ENCODE data around the gene RIMS4.

The RIMS4 gene

GRCh38 chr20:44810391-44811149 is at the start of gene RIMS4:
Gene RIMS4 (minus strand): TSS chr20:44810546. CDS start chr20:44810271, 275 bp downstream.
- no peak for DNase-seq

- no peak for DNase-seq
These were observed 48.4 kb upstream of the RIMS4 start for GRCh38 chr20:44858606-44859360.

GRCh38 chr20:44856856-44857448 is 46.6 kb upstream of the RIMS4 start:
- DNase-seq, result no peak

GRCh38 chr20:44856442-44856841 is 46.1 kb upstream of the RIMS4 start:
- DNase-seq, result no peak

DNA sequence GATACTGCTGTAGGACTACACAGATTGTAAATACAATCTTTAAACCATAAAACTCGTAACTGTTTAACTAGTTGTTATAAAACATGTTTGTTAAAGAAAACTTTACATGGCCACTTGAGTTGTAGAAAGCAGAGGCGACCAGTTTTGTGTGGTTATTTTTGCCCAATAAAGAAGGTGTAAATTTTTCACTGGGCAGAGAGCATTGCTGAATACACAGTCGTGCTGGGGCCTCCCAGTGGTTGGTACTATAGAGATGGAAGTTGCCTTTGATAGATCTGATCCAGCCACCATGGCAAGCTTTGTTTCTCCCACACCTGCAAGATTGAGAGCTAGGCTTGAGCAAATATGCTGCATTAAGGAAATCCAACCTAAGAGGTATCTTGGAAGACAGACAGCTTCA is 41.2 kb upstream of the RIMS4 start:
- no peak for DNase-seq

GRCh38 chr20:44850837-44851236 is 40.5 kb upstream of the RIMS4 start:
- no peak for DNase-seq

DNA sequence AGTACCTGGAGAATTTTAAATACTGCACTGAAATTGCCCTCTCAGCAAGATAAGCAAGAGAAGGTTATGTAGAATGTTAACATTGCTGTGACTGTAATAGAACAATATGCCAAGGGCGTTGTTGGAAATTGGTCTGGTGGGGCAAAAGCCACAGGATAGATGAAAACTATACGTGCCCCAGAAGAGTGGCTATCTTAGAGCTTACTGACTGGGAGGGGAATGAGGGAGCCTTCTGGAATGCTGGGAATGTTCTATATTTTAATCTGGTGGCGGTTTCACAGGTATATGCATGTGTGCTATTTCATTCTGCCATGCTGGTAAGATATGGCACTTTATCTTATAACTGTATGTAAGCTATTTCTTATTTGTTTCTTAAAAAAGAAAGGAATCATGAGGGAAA is 39.9 kb upstream of the RIMS4 start:
- DNase-seq, result no peak

DNA sequence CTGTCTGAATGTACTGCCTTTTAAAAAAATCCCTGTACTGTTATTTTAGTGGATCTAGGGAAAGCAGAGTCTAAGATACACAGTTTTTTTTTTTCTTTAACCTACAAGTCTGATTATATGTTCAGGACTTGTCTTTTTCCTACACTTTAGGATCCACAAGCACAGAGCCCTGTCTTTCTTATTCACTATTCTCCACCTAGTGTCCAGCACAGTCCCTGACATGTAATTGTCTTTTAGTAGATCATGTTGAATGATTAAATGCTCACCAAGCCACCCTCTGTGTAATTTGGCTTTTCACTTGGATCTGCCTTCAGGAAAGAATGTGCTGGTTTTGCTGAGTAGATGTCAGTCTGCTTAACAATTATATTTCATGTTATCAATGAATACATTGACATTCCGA is 39.4 kb upstream of the RIMS4 start:
- no peak for DNase-seq

- DNase-seq, result no peak
These were observed 38.1 kb upstream of the RIMS4 start for GRCh38 chr20:44848254-44849015.

GRCh38 chr20:44843876-44844275 is 33.5 kb upstream of the RIMS4 start:
- DNase-seq, result no peak

GRCh38 chr20:44841955-44842354 is 31.6 kb upstream of the RIMS4 start:
- no peak for DNase-seq

- no peak for DNase-seq
These were observed 30.5 kb upstream of the RIMS4 start for GRCh38 chr20:44840826-44841225.

GRCh38 chr20:44839481-44839880 is 29.1 kb upstream of the RIMS4 start:
- DNase-seq, result no peak

GRCh38 chr20:44838521-44838920 is 28.2 kb upstream of the RIMS4 start:
- DNase-seq, result no peak

DNA sequence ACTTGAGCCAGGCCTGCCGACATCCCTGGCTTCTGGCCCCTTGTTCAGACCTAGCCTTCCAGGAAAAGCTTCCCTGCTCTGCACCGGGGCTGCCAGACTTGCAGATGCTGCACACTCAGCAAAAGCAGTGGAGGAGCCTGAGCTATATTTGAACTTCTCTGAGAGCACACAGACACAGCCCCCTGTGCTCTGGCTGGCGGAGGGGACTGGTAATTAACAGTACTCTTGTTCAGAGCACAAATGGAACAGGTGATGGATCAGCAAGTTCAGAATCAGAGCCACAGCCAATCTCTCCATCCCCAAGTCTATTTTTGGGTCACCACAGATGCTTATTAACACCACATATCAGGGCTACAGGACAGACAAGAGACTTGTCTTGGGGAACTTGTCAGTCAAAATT is 27.6 kb upstream of the RIMS4 start:
- DNase-seq, result no peak

- no peak for DNase-seq
These were observed 26.3 kb upstream of the RIMS4 start for GRCh38 chr20:44836601-44837120.

DNA sequence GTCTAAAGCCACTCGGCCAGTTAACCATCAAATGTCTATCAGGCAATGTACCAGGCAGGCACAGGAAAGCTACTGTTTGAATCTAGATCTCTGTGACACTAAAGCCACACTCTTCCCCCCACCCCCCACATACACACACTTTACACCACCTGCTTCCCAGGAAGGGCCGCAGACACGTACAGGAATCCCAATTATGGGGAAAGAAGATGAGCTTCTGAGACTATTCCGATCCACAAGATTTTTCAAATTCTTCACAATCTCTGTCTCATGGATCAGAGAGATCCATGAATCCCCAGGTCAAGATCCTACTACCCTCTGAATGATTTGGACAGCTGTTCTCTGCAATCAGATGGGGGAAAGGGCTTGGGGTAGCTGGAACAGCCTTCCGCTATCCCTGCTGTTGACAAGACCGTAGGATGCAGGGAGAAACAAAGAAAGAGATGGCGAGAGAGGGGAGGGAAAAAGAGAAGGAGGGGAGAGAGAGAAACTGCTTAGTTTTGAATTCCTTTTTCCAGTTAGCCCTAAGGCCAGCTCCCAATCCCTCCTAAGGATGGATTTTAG is 25.4 kb upstream of the RIMS4 start:
- no peak for DNase-seq

- no peak for DNase-seq
These were observed 24.8 kb upstream of the RIMS4 start for GRCh38 chr20:44835116-44835515.

DNA sequence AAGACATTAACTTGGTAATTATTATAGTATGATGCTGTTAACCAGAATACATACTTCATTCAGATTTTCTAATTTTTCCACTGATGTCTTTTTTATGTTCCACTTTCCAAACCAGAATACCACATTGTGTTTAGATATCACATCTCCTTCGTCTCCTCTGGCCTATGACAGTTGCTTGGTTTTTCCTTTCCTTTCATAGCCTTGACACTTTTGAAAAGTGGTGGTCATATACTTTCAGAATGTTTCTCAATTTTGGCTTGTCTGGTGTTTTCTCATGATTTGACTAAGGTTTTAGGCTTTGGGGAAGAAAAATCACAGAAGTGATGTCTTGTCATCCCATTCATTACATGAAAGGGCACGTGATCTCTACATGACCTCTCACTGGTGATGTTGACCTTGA is 24.3 kb upstream of the RIMS4 start:
- DNase-seq, result no peak

DNA sequence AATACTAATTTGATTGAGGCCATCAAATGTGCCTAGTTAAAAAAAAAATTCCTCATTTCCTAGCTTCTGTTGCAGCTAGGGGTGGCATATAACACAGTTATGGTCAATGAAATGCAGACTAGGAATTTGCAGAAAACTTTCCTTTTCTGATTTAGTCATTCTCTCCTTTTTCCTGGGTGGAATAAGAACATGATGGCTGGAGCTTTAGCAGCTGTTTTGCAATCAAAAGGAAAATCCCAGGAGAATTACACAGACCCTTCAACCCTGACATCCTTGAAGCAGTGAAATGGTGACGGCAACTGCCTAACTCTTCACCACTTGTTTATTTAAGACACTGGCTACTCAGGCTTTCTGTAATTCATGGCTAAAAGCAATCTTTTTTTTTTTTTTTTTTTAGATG is 23.1 kb upstream of the RIMS4 start:
- DNase-seq, result no peak

DNA sequence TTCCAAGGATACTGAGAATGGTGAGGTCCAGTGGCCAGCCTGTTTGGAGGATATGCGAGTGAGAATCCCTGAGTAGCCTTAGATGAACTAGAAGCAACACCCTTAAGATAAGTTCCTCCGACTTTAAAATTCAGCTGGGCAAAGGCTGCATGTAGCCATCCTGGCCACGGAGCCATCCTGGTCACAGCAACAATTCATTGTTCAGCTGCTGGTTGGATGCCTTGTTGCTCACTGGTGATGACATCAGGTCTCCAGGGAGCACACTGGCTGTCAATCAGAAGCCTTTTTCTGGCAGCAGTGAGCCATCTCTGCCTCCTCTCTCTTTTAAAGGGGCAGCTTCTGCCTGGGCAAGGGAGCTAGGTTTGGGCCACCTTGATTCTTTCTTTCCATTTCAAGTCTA is 22.4 kb upstream of the RIMS4 start:
- DNase-seq, result no peak

- no peak for DNase-seq
These were observed 20.6 kb upstream of the RIMS4 start for GRCh38 chr20:44830995-44831394.

GRCh38 chr20:44830523-44830922 is 20.2 kb upstream of the RIMS4 start:
- DNase-seq, result no peak

Data from activated CD4-positive, alpha-beta T cell treated with anti-CD3 and anti-CD28 coated beads for 1 hour (primary cell).